ENCODE data around the gene POC5. TPM values are rescaled to one million over a fixed set of nuclear protein-coding genes. Genes with fewer than 3 reads are reported as not detected.
"Not testable (repeated sequence)": the region's sequence is repeated elsewhere in the genome, so short reads cannot be mapped to it uniquely, and the experiment has no call there.

Gene POC5
- polyA plus RNA-seq, 3 donors: 12.7 to 19.9 (median 18.6) TPM

DNA sequence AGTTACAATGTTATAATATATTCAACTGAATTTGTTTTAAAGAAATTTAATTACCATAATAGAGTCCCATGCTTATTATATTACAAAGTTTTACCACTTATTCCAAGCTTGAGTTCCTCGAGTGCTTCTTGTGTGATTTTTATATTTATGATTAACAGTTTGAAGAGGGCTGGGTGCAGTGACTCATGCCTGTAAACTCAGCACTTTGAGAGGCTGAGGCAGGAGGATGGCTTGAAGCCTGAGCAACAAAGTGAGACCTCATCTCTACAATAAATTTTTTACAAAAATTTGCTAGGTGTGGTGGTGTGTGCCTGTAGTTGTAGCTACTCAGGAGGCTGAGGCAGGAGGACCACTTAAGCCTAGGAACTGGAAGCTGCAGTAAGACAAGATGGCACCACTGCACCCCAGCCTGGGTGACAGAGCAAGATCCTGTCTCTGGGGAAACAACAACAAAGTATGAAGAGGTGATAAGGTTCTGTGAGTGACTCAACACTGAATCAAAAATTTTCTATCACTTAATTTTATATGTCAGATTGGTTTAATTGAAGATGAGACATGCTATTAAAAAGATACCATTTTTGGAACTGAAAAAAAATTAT, 9.2 kb downstream of the POC5 start:
- DNase-seq: no peak

DNA sequence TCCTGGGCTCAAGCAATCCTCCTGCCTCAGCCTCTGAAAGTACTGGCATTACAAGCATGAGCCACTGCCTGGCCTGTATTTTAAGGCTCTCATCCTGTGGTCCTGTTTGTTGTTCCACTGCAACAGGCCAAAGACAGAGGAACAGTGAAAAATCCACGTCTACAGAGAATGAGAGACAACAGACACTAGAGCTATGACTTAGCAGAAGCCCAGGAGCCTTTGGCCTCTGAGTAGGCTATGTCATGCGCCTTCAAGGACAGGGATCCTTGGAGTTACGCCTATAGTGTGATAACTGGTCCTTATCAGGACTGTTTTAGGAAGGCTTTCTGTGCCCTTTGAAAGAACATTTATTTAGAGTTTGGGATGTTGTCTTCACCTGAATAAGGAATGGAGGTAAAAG, 10.5 kb downstream of the POC5 start:
- DNase-seq: no peak

DNA sequence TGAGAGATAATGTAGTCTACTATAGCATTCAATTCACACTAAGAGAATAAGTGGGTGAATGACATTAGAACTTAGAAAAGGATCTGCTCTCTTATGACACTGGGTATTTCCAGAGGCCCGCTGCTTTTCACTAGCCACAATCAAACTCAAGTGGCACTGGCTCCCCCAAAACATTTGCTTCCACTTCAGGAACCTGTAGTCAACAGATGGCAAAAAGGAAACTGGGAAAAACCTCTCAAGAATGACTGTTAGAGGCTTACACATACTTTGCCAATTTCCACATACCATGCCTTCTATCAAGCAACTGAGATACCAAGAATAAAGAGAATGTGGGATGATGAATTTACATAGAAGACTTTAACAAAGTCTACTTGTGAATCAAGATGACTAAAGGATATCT, 11.2 kb downstream of the POC5 start:
- DNase-seq: no peak

DNA sequence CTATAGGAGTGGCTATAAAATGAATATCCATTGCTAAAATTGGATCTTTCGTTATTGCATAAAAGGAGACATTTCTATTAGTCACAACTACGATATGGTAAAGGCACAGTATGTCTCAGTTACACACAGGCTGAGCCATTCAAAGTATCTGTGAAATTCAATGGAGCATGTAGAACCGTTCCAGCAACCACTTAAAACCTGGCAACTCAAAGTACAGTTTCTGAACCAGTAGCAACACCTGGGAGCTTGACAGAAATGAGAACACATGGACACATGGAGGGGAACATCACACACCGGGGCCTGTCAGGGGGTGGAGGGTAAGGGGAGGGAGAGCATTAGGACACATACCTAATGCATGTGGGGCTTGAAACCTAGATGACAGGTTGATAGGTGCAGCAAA, 15.4 kb downstream of the POC5 start:
- no peak for DNase-seq

DNA sequence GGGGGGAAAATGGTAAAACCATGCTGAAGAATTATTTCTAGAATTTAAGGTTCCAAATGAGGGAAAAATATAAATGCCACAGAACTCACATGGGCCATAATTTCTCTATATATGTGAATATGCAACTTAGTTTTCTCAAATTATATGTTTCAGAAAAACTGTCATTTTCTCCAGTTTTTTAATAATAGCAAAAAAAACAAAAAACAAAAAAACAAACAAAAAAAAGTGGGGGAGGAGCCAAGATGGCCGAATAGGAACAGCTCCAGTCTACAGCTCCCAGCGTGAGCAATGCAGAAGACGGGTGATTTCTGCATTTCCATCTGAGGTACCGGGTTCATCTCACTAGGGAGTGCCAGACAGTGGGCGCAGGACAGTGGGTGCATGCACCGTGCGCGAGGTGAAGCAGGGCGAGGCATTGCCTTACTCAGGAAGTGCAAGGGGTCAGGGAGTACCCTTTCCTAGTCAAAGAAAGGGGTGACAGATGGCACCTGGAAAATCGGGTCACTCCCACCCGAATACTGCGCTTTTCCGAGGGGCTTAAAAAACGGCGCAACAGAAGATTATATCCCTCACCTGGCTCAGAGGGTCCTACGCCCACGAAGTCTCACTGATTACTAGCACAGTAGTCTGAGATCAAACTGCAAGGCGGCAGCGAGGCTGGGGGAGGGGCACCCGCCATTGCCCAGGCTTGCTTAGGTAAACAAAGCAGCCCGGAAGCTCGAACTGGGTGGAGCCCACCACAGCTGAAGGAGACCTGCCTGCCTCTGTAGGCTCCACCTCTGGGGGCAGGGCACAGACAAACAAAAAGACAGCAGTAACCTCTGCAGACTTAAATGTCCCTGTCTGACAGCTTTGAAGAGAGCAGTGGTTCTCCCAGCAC, 21.5 kb downstream of the POC5 start:
- DNase-seq: not testable (repeated sequence)

DNA sequence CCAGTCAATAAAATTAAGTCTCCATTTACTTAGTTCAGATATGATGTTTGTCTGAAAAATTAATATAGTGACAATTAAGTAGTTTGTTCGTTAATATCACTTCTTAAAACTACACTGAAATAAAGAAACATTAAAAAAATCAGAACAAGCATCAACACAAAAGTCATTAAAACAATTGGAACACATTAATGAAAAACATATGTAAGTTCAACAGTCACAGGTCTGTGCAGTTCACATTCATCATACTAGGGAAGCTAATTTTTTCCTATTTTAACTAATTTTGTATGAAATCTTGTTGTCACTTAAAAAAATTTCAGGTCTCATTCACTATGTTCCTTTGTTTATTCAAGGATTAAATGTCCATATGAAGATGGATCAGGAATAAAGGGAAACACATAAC, 22.5 kb downstream of the POC5 start:
- DNase-seq: no peak

DNA sequence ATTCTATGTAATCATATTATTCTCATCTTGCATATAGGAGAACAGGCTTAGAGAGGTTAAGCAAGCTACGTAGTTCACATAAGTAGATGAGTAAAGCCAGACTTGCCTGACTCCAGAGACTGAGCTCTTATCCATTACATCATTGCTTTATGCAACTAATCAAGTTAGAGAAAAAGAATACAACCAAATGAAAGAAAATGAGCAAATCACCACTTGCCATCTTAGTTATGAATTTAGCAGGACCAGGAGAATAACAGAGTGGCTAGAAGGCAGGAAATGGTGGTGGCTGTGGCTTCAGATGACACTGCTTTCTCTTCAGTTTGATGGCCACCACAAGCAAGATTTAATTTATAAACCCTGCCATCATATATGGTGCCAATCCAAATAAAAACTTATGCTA, 26.6 kb downstream of the POC5 start:
- DNase-seq: no peak

DNA sequence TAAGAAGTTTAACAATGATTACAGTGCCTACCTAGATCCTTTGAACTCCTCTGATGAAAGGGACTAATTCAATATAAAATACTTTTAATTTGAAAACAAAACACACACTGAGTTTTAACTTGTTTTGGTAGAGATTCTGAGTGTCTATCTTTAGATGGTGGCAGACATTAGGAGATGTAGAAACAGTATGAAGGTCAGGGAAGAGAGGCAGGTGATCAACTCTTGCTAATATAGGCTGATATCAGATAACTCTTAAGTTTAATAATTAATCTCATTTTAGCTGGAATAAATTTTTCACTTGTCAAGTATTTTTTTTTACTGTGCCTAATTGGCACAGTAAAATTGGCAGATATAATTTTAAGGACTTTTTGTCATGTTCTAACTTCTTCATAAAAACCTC, 30.8 kb downstream of the POC5 start:
- no peak for DNase-seq

DNA sequence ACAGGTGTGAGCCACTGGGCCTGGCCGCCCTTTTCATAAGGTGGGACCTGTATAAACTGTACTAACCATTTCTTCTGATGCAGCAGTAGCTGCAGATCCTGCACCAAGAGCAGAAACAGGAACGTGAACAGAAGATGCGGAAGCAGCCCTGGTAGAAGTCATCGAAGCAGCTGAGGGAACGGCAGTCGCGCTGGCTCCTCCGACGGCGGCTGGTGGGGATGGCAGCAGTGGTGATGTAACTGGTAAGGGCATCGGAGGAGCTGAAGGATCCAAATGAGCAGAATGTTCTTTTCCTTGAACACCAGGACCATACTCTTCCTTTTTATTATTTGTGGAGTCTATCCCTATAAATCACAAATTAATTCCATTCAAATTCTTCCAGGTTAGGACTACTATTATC, 32.1 kb downstream of the POC5 start:
- no peak for DNase-seq

DNA sequence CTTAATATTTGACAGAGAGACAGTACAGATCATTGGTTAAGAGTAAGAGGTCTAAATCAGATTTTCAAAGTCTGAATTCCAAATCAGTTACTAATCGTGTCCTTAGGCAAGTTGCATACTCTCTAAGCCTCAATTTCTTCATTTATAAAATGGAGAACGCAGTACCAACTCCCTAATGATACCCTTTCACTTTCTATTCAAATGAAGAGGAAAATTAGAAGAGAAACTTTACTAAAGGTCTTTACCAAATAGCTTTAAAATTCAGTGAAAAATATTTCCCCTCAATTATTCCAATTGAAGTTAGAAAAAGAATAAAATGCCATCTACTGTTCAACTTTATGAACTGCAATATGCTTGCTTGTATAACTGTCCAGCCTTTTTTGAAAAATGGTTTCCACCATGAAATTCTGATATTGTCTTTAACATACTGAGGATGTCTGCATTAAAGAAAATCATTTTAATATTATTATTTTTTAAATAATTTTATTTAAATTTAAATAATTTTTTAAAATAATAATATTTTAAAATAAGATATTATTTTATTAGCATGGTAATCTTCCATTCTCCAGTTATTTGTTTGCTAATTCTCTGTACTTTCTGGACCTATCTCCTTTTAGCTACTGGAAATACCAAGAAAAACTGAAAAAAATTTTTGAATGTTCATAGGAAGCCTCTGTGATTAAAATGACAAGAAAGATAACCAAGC, 36.0 kb downstream of the POC5 start:
- peak; percentile 41 for DNase-seq

DNA sequence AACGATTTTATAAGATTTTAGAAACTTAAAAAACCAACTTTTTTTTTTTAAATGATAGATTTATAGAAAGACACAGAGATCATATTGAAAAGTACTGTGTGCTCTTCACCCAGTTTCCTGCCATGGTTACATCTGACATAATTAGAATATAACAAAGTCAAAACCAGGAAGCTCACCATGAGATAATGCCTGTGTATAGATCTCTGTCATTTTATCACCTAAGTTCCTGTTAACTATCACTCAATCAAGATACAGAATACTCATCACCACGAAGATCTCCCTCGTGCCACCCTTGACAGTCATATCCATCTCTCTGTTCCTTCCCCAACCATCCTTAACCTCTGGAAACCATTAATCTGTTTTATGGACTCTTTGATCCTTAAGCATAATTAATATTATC, 39.1 kb downstream of the POC5 start:
- no peak for DNase-seq

DNA sequence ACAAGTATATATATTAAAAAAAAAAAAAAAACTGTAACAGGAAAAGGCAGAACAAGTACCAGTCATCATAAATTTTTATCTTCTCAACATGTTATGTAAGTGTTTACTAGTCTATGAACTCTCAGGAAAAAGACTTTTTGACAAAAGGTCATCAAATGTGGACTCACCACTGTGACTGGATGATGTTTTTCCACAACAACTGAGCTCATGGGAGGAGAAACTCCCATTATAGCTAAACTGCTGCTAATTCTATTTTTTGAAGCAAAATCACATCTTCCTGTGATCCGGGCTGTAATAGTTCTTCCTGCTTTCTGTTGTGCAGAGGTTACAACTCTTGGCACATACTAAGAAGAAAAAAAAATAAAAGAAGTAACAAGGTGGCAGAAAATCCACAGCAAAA, 39.6 kb downstream of the POC5 start:
- no peak for DNase-seq

DNA sequence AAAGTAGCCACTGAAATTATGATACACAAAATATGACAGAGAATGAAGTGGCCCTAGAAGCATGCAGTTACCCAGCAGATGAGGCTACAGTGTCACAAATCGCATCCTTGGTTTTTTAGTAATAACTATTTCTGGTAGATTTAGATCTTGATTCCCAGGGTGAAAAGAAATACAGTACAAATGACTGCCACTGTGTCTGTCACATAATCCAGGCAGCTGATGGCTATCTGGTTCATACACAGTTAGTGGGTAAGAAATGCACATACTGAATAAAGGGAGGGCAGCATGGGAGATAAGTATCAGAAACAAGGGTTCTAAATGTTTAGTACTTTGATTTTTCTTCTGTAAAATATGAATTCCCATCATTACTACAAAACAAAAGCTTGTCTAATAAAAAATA, 41.5 kb downstream of the POC5 start:
- no peak for DNase-seq

DNA sequence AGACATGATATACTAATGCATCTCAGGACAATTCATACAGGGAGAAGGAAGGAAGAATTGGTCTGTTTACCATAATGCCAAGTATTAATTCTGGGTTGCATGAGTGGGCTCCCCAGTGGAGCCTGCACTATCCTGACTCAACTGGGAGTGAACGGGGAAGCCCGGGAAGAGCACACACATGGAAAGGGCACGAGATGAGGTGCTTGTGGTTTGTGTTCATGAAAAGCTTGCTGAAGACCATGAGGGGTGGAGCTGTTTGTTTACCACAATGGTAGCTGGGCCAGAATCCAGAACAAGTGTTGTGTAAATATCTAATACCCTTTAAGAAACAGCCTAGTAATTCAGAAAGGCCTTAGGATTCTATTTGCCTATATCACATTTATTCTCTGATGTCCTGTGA, 44.6 kb downstream of the POC5 start:
- no peak for DNase-seq

DNA sequence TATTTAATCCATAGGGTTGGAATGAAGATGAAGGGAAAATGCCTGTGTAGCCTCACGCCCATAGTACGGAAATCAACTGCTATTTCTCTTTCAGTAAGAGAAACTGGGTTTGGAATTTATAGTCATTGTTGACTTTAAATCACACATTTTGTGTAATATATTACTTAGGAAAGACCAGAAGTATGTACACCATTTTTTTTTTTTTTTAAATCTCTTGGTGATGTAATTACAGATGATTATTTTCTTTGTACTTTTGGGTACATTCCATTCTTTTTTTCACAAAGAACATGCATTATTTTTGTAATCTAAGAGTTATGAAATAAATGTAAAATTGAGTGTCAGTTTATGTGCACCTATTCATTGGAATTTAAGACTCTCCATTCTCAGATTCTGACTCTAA, 45.7 kb downstream of the POC5 start:
- DNase-seq: no peak

DNA sequence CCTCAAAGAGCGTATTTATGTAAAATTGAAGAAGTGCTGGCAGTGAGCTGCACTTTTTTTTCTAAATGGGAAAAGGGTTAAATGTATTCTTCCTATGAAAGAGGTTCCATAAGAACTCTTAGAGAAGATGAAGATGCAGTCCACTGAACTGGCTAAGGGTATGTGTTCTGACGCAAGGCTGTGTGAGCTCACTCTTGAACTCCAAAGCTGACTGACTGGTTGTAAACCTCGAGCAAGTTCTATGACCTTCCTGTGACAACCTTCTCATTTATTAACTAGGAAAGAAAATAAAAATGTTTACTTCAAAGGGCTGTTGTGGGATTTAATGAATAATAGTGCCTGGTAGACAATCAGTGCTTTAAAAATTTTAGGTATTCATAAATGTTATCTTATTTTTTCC, 46.7 kb downstream of the POC5 start:
- DNase-seq: peak; percentile 71

DNA sequence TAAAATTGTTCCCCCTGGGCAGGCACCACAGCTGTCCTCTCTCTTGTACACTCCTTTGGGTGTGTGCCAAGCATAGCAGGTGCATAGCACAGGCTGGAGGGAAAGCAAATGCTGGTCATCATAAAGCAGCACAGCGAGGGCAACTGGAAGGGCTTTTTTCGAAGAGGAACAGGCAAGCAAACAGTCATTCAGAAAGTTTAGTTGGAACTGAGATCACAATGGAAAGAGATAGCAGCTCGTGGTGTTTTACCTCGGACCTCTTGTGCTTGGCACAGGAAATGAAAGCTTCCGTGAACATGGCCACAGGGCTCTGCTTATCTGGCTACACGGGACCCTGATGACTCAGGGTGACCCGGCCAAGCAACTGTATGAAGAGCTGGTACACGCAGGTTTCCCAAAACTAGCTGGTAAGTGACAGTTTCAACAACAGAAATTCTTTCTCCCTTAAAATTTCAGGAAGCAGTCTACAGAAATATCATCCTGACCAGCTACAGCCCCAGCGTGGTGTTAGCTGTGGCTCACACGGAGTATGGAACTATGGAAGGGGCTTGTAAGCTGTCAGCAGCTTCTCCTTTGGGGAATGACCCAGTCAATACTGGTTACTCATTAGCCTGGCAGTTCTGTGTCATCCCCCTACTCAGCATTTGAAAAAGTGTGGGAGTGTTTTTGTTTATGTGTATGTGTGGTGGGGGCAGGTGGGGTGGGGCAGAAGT, 48.1 kb downstream of the POC5 start:
- peak; percentile 11 for DNase-seq

DNA sequence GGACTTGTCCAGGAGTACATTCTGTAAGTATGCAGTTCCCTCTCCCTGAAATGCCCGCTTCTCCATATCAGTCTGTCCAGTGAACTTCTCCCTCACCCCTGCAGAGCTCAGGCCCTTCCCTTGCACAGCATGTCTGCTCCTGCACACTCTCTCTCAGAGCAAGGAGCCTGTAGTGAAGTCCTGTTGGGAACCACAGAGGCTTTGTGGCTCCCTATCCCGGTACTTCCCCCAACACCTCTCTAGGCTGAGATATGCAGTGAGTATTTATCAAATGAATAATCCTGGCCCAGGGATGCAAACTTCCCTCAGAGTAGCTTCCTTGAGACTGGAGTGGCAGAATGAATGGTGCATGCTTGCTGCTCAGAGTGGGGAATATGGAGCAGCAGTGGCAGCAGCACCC, 48.8 kb downstream of the POC5 start:
- DNase-seq: no peak

DNA sequence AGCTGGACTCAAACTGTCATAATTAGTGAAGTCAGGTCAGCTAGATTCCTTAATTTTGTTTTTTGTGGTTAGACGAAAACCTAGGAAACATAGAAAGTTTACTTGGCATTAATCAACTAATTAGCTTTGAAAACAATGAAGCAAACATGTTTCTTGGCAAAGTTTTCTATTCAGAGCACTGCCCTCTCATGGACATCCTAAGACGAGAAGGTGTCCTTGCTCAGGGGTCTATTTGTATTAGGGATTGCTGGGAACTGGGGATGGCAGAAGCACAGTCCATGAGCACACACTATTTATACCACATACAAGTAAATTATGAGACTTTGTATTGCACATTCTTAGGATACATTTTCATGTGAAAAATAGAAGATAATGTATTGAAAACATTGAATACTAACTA, 49.7 kb downstream of the POC5 start:
- no peak for DNase-seq

DNA sequence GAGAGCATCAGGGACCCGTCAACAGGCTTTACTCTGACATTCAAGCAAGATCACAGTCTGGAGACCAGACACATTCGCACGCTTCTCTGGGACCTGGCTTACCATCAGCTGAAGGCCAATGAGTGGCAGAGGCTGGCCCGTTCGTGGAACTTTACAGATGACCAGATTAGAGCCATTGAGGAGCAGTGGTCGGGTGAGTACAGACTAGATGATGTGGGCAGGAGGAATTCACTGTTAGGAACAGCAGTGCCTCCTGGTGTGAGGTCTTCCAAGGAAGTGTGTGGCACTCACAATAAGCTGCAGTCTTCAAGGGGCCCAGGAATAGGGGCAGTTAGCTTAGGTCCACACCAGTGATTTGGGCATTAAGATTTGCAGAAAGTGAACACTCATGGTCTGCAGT, 50.4 kb downstream of the POC5 start:
- DNase-seq: no peak

DNA sequence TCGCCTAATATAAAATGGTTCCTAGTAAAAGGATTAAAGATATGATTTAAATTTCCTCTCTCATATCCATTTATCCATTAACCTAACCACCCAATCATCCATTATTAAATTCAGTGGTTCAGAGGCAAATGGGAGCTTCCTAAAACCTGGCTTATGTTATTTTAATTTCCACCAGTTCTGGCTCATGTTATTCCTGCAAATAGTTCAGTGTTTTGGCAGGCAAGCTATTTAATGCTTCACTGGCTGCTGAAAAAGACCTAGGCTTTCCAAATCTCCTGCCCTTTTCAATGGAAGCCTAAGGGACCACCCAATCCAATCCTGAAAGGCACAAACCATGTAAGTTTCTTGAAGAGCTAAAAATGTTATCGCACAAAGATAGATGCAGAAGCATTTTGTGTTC, 52.3 kb downstream of the POC5 start:
- no peak for DNase-seq

DNA sequence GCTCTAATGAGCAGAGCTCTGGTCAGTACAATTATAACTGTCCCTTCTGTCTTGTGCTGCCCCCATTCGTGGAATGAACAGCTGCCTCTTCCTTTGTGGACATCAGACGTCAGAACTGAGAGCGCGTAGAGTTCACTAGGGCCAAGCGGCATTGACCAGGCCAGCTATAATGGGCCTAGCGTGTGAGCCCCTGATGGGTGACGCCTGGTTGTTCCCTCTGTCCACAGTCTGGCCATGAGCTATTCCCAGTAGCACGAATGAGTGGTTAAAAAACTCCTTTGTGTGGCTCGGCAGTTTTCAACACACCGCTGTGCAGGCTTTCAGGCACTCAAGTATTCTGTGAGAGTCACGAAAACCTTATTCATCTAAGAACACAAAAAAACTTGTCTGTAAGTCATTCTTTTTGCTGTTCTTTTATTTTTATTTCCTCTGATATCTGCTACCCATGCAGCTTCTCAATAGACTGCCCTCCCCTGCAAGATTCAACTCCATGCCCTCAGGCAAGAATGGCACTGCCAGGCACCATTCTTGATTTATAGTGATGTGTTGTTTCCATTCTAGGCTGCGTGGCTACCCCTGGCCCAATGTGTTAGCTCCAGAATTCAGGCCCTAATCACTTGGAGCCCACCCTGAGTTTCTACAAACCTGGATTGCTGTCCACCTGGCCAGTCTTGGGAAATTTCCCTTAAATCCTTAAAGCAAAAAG, 53.5 kb downstream of the POC5 start:
- DNase-seq: no peak
